NCI-H82 treated with DMSO at 0.1 percent for 48 hours (cell line): ENCODE results near the gene TMEM9B.

Experiments used
- DNase-seq: peaks from one replicate; lab custom pipeline; 2025; ENCODE audit not compliant: unreplicated experiment; lab: John Stamatoyannopoulos, UW

The TMEM9B gene

GRCh38 chr11:8930456-8931175 lies 33.6 kb downstream of the TMEM9B start:
- no peak for DNase-seq

GRCh38 chr11:8928981-8929615 lies 35.1 kb downstream of the TMEM9B start:
- no peak for DNase-seq

GRCh38 chr11:8928205-8928604 lies 36.0 kb downstream of the TMEM9B start:
- no peak for DNase-seq

GRCh38 chr11:8927233-8927632 lies 37.0 kb downstream of the TMEM9B start:
- no peak for DNase-seq

- no peak for DNase-seq
Observed at GRCh38 chr11:8926236-8926635, 38.0 kb downstream of the TMEM9B start.

GRCh38 chr11:8925711-8926110 lies 38.5 kb downstream of the TMEM9B start:
- DNase-seq: no peak

- DNase-seq: no peak
Observed at GRCh38 chr11:8922691-8923090, 41.6 kb downstream of the TMEM9B start.

GRCh38 chr11:8917157-8917825 lies 47.0 kb downstream of the TMEM9B start:
- no peak for DNase-seq

- DNase-seq: no peak
Observed at GRCh38 chr11:8914661-8915018, 49.6 kb downstream of the TMEM9B start.

GRCh38 chr11:8913961-8914660 lies 50.1 kb downstream of the TMEM9B start:
- no peak for DNase-seq

GRCh38 chr11:8911029-8911823 lies 53.0 kb downstream of the TMEM9B start, which contains the start of gene AKIP1:
Gene AKIP1, plus strand, starts transcription at chr11:8911189. Its CDS starts 261 bp downstream, at chr11:8911450.
- peak; percentile 91 for DNase-seq

GRCh38 chr11:8910649-8911026 lies 53.6 kb downstream of the TMEM9B start:
- no peak for DNase-seq

GRCh38 chr11:8908099-8908498 lies 56.1 kb downstream of the TMEM9B start:
- no peak for DNase-seq

GRCh38 chr11:8907116-8907515 lies 57.1 kb downstream of the TMEM9B start:
- DNase-seq: no peak

GRCh38 chr11:8905528-8906165 lies 58.6 kb downstream of the TMEM9B start:
- DNase-seq: no peak

GRCh38 chr11:8899119-8899753 lies 65.0 kb downstream of the TMEM9B start:
- no peak for DNase-seq
